Endodermal cell (in vitro differentiated cells): ENCODE measurements around the gene OPHN1. TPM values are rescaled to one million over a fixed set of nuclear protein-coding genes. Genes with fewer than 3 reads are reported as not detected.

Source experiments
- DNase-seq: peaks from one replicate; pipeline ENCODE4 v3.0.0-alpha.2; 2017
- H3K27ac ChIP-seq: 2 replicates; pipeline ENCODE4 v1.5.1; 2013; ENCODE audit warnings: mild to moderate bottlenecking, low read depth, low read length, moderate library complexity
- H3K27me3 ChIP-seq: 2 replicates; pipeline ENCODE4 v1.6.1; 2013; ENCODE audit warnings: mild to moderate bottlenecking, low read length, moderate library complexity; ENCODE audit not compliant: insufficient read depth, control insufficient read depth, poor library complexity, severe bottlenecking
- H3K36me3 ChIP-seq: 2 replicates; pipeline ENCODE4 v1.7.0; 2013; ENCODE audit warnings: mild to moderate bottlenecking, low read length, moderate library complexity; ENCODE audit not compliant: control insufficient read depth, insufficient read depth
- H3K4me1 ChIP-seq: one replicate; pipeline ENCODE4 v1.7.0; 2013; ENCODE audit warnings: low read length; ENCODE audit not compliant: control insufficient read depth, insufficient read depth
- H3K4me3 ChIP-seq: 2 replicates; pipeline ENCODE4 v1.5.1; 2013; ENCODE audit warnings: mild to moderate bottlenecking, low read length, moderate library complexity
- H3K9ac ChIP-seq: 2 replicates; pipeline ENCODE4 v1.6.1; 2013; ENCODE audit warnings: mild to moderate bottlenecking, low read length, moderate library complexity; ENCODE audit not compliant: poor library complexity, severe bottlenecking; ENCODE audit errors: extremely low read depth
- H3K9me3 ChIP-seq: 2 replicates; pipeline ENCODE4 v1.6.1; 2013; ENCODE audit warnings: mild to moderate bottlenecking, low read length, moderate library complexity; ENCODE audit not compliant: control insufficient read depth
- H3K27ac Mint-ChIP-seq: 2 replicates; pipeline ENCODE4 v1.8.0; 2020; ENCODE audit warnings: mixed read lengths
- H3K27me3 Mint-ChIP-seq: 2 replicates; pipeline ENCODE4 v1.8.0; 2021; ENCODE audit warnings: mild to moderate bottlenecking, mixed read lengths; ENCODE audit not compliant: insufficient read depth
- H3K36me3 Mint-ChIP-seq: 2 replicates; pipeline ENCODE4 v1.8.0; 2020; ENCODE audit warnings: low read depth, mixed read lengths
- H3K4me1 Mint-ChIP-seq: 2 replicates; pipeline ENCODE4 v1.8.0; 2020; ENCODE audit warnings: mixed read lengths
- H3K4me3 Mint-ChIP-seq: 2 replicates; pipeline ENCODE4 v1.8.0; 2020; ENCODE audit warnings: mild to moderate bottlenecking, moderate library complexity, mixed read lengths
- H3K9me3 Mint-ChIP-seq: 2 replicates; pipeline ENCODE4 v1.8.0; 2020; ENCODE audit warnings: mild to moderate bottlenecking, mixed read lengths
- CTCF ChIP-seq: fragments of 200-600 bp; sonication (generic); conservative IDR thresholded peaks from 2 replicates; pipeline ENCODE4 v1.5.0; 2021; ENCODE audit warnings: antibody characterized with exemption, mild to moderate bottlenecking
- WGBS, 2 experiments: methylation state at CpG; one replicate each; pipeline versions ENCODE4 v1.1.5 to v1.1.7; 2013; ENCODE audit warnings: missing lambda C conversion rate in 2 of 2, mixed read lengths in 1 of 2; ENCODE audit not compliant: insufficient coverage in 1 of 2, insufficient read length in 1 of 2; 5-methylcytosine and 5-hydroxymethylcytosine counted together
- total RNA-seq, 2 donors: library from RNA; stranded (reverse); fragmentation: NEBNext Ultra II Directional in 1 of 2; extraction: Animal tissue kit (Norgen Biotek cat#: 25700) in 1 of 2; gene quantifications; 2 replicates in 1 of 2; 3 replicates in 1 of 2; pipeline ENCODE4 v1.2.1, GENCODE V29; 2021

Gene OPHN1
- total RNA-seq, 2 donors from 2014 or later, result 2.9 to 5.0 TPM

GRCh38 chrX:68417651-68418050 is 15.6 kb downstream of the OPHN1 start:
- Histone ChIP-seq H3K4me1 (no peaks in the 10 kb centered on the region), H3K4me3 (no peak overlapping the region), H3K27me3 (no peaks in the 10 kb centered on the region), H3K9ac (no peak overlapping the region), H3K9me3 (no peaks in the 10 kb centered on the region), H3K36me3 (no peaks in the 10 kb centered on the region), H3K27ac (no peak overlapping the region)
- H3K36me3 Mint-ChIP-seq, result no peaks in the 10 kb centered on the region
- no peak for DNase-seq
- H3K4me3 Mint-ChIP-seq, result no peak overlapping the region
- peaks cover 38% of the 10 kb centered on the region for H3K9me3 Mint-ChIP-seq
- no peak for TF ChIP-seq CTCF
- no peak overlapping the region for H3K27ac Mint-ChIP-seq
- peaks cover 4% of the 10 kb centered on the region for H3K4me1 Mint-ChIP-seq
- H3K27me3 Mint-ChIP-seq, result no peaks in the 10 kb centered on the region
- WGBS, 2 experiments, result 100% methylated on average over 2 of the region's 2 CpGs

GRCh38 chrX:68416592-68416991 is 16.7 kb downstream of the OPHN1 start:
- peaks cover 34% of the 10 kb centered on the region for H3K9me3 Mint-ChIP-seq
- H3K27me3 ChIP-seq, result no peaks in the 10 kb centered on the region
- H3K27ac ChIP-seq, result no peak overlapping the region
- H3K27me3 Mint-ChIP-seq, result no peaks in the 10 kb centered on the region
- no peak overlapping the region for H3K4me3 ChIP-seq
- no peaks in the 10 kb centered on the region for H3K36me3 ChIP-seq
- no peak overlapping the region for H3K4me3 Mint-ChIP-seq
- no peak overlapping the region for H3K9ac ChIP-seq
- no peak overlapping the region for H3K27ac Mint-ChIP-seq
- 96% methylated on average over 3 of the region's 3 CpGs; no CpG with 5 or more reads in 1 of the 2 experiments for WGBS, 2 experiments
- DNase-seq, result no peak
- peaks cover 7% of the 10 kb centered on the region for H3K4me1 Mint-ChIP-seq
- H3K4me1 ChIP-seq, result no peaks in the 10 kb centered on the region
- no peaks in the 10 kb centered on the region for H3K9me3 ChIP-seq
- TF ChIP-seq CTCF, result no peak
- H3K36me3 Mint-ChIP-seq, result no peaks in the 10 kb centered on the region

- H3K9me3 ChIP-seq, result no peaks in the 10 kb centered on the region
- Mint-ChIP-seq H3K27me3 (no peaks in the 10 kb centered on the region), H3K27ac (no peak overlapping the region), H3K4me3 (no peak overlapping the region), H3K36me3 (no peaks in the 10 kb centered on the region), H3K4me1 (peaks cover 7% of the 10 kb centered on the region), H3K9me3 (peaks cover 31% of the 10 kb centered on the region)
- no peak for DNase-seq
- TF ChIP-seq CTCF, result no peak
- no peak overlapping the region for H3K4me3 ChIP-seq
- H3K4me1 ChIP-seq, result no peaks in the 10 kb centered on the region
- no peak overlapping the region for H3K9ac ChIP-seq
- H3K36me3 ChIP-seq, result no peaks in the 10 kb centered on the region
- 89% methylated on average over 1 of the region's 1 CpG; no CpG with 5 or more reads in 1 of the 2 experiments for WGBS, 2 experiments
- H3K27me3 ChIP-seq, result no peaks in the 10 kb centered on the region
- no peak overlapping the region for H3K27ac ChIP-seq
Measured at GRCh38 chrX:68415316-68415715, 18.0 kb downstream of the OPHN1 start.
